Fibroblast of upper back skin (primary cell): ENCODE results near the gene SBSN.

ENCODE experiments used
- DNase-seq: peaks from one replicate; pipeline ENCODE4 v3.0.0-alpha.2; 2013

SBSN gene

GRCh38 chr19:35529241-35530218 is 1.4 kb upstream of the SBSN start:
- no peak for DNase-seq

- no peak for DNase-seq
Observed at GRCh38 chr19:35525873-35526272, 2.2 kb downstream of the SBSN start.

- no peak for DNase-seq
Observed at GRCh38 chr19:35524181-35524837, 3.8 kb downstream of the SBSN start.

- DNase-seq = no peak
Observed at GRCh38 chr19:35522745-35523327, 5.3 kb downstream of the SBSN start.

- DNase-seq = no peak
Observed at GRCh38 chr19:35521124-35521743, 6.9 kb downstream of the SBSN start.

GRCh38 chr19:35519291-35519690 is 8.8 kb downstream of the SBSN start:
- DNase-seq = peak; percentile 22

GRCh38 chr19:35518313-35518712 is 9.8 kb downstream of the SBSN start:
- DNase-seq = peak; percentile 97

- no peak for DNase-seq
Observed at GRCh38 chr19:35517342-35517741, 10.8 kb downstream of the SBSN start.

- DNase-seq = no peak
Observed at GRCh38 chr19:35516310-35516709, 11.8 kb downstream of the SBSN start.

GRCh38 chr19:35514282-35514809 is 13.8 kb downstream of the SBSN start:
- DNase-seq = no peak

- DNase-seq = peak; percentile 42
Observed at GRCh38 chr19:35513628-35514281, 14.4 kb downstream of the SBSN start, which contains the start of gene DMKN. Gene DMKN, minus strand, starts transcription at chr19:35513649. Its CDS starts 174 bp downstream, at chr19:35513475.

- DNase-seq = no peak
Observed at GRCh38 chr19:35512831-35513627, 15.1 kb downstream of the SBSN start.

GRCh38 chr19:35511337-35511736 is 16.8 kb downstream of the SBSN start:
- no peak for DNase-seq

GRCh38 chr19:35510626-35510964 is 17.5 kb downstream of the SBSN start:
- no peak for DNase-seq

- DNase-seq = peak; percentile 38
Observed at GRCh38 chr19:35509861-35510625, 18.1 kb downstream of the SBSN start.

GRCh38 chr19:35509018-35509652 is 19.0 kb downstream of the SBSN start:
- DNase-seq = no peak

GRCh38 chr19:35508129-35508528 is 20.0 kb downstream of the SBSN start:
- no peak for DNase-seq

- no peak for DNase-seq
Observed at GRCh38 chr19:35507561-35507960, 20.6 kb downstream of the SBSN start.

- no peak for DNase-seq
Observed at GRCh38 chr19:35506011-35506410, 22.1 kb downstream of the SBSN start.

- DNase-seq = no peak
Observed at GRCh38 chr19:35502751-35503150, 25.4 kb downstream of the SBSN start.
